GM23248 (cell line): Measurements from ENCODE around the gene RNF40.

Experiments used
- EZH2 ChIP-seq: fragments of 200-600 bp; sonication (generic); IDR thresholded peaks from 2 replicates; pipeline ENCODE4 v1.6.1; 2018; ENCODE audit warnings: antibody characterized with exemption, mild to moderate bottlenecking; ENCODE audit not compliant: insufficient read depth, poor library complexity, severe bottlenecking
- EZH2phosphoT487 ChIP-seq: fragments of 200-600 bp; sonication (generic); IDR thresholded peaks from 2 replicates; pipeline ENCODE4 v1.6.1; 2018; ENCODE audit warnings: antibody characterized with exemption, moderate library complexity, mild to moderate bottlenecking, low read depth; ENCODE audit not compliant: insufficient read depth

DNA sequence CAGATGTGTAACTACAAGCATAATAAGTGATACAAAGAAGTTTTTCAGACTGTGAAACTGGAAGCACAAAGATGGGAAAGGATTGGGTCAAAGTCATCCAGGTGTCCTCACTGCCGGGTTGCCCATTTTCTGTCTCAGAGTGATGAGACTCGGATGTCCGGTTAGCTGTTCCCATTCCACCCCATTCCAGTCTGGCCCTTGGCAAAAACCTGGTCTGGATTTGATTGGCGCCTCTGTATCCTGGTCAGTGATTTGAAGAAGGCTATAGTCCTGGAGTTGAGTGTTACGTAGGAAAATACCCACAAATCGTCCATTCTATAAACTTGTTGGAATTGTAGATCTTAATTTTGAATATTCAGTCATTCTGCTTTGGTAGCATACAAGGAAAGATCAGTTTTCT, 33.8 kb upstream of the RNF40 start:
- TF ChIP-seq EZH2 (no peak), EZH2phosphoT487 (no peak)
